Measurements from ENCODE around the gene STAT2. TPM values are rescaled to one million over a fixed set of nuclear protein-coding genes. Genes with fewer than 3 reads are reported as not detected.
"Not testable (repeated sequence)": the region's sequence is repeated elsewhere in the genome, so short reads cannot be mapped to it uniquely, and the experiment has no call there.

The STAT2 gene
- 20.3 TPM for polyA plus RNA-seq (2013, experiment 1 of 2)
- polyA plus RNA-seq (2013, experiment 2 of 2): 21.0 TPM

DNA sequence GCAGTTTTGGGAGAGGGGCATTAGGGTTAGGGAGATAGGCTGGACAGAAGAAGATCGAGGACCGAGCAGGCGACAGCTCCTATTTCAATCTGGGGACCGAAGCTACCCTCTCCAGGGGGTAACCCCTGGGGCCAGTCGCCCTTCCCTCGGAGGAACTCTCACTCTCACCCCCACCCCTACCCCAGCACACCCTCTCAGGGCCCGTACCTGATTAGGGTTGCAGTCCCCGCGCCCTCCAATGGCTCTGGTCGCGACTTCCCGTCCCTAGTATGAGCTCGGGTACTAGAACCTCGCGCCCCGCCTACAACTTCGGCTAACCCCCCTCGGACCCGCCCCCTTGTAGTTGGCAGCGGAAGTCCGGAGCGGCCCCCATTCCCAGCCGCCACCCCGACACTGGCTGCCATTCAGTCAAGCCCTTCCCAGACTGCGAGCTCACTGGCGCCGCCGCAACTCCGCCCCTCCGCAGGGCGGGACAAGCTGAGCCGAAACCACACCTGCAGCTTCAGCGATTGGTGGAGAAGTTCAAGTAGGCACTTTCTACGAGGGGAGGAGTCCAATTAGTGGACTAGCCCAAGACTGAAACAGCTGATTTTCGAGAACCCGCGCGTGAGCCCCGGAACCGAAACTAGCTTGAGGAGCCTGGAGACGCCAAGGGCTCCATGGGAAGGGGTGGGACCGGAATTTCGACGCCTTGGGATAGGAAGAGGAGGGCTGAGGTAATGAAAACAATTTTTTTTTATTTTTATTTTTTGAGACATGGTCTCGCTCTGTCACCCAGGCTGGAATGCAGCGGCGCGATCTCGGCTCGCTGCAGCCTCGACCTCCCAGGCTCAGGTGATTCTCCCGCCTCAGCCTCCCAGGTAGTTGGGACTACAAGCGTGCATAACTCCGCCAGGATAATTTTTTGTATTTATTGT, at the start of gene STAT2:
TSS of gene STAT2 (minus strand) at position 257 of the 917 bp plus-strand sequence. CDS start 3,536 bp downstream, outside the sequence.
- Histone ChIP-seq H3K27ac (ENCODE audit: low read depth, low read length) (peak within 1 kb of the TSS; percentile 78; the same call in 1 of the 2 replicates), H3K4me3 (ENCODE audit: low read length) (peak within 1 kb of the TSS; percentile 87), H3K9ac (ENCODE audit: low read depth, low read length) (peak within 1 kb of the TSS; percentile 76), H3K27me3 (ENCODE audit: insufficient read depth, low read length) (peaks cover 3% of the 10 kb centered on the region; the same call in 1 of the 2 replicates), H3K9me3 (ENCODE audit: insufficient read depth, low read depth, low read length) (no peaks in the 10 kb centered on the region), H3K4me1 (ENCODE audit: insufficient read depth, low read length) (no peaks in the 10 kb centered on the region), H3K36me3 (ENCODE audit: insufficient read depth, low read length) (peaks cover 13% of the 10 kb centered on the region)
- under 1% methylated on average over 54 of the region's 54 CpGs for WGBS

- Histone ChIP-seq H3K36me3 (ENCODE audit: insufficient read depth, low read length) (peaks cover 5% of the 10 kb centered on the region), H3K4me1 (ENCODE audit: insufficient read depth, low read length) (no peaks in the 10 kb centered on the region), H3K27ac (ENCODE audit: low read depth, low read length) (no peak overlapping the region), H3K9ac (ENCODE audit: low read depth, low read length) (no peak overlapping the region), H3K9me3 (ENCODE audit: insufficient read depth, low read depth, low read length) (no peaks in the 10 kb centered on the region), H3K27me3 (ENCODE audit: insufficient read depth, low read length) (no peaks in the 10 kb centered on the region), H3K4me3 (ENCODE audit: low read length) (no peak overlapping the region)
- 93% methylated on average over 4 of the region's 5 CpGs for WGBS
Observed at GRCh38 chr12:56408799-56409417, 49.0 kb upstream of the STAT2 start.

DNA sequence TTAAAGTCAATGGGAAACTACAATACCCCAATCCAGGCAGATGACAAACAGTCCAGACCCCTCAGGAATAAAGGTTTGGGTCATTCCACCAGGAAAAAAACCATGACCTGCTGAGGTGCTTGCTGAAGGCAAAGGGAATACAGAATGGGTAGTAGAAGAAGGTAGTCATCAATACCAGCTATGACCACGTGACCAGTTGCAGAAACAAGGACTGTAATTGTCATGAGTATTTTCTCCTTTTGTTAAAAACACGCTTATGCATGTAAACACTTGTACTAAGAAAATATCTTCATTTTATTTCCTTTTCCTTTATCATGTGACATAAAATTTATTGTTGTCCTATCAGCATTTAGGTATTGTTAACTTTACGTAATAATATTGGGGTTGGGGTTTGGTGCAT, 44.3 kb upstream of the STAT2 start:
- WGBS: 99% methylated on average over 2 of the region's 3 CpGs
- H3K4me3 ChIP-seq (ENCODE audit: low read length); H3K36me3 ChIP-seq (ENCODE audit: insufficient read depth, low read length); H3K4me1 ChIP-seq (ENCODE audit: insufficient read depth, low read length); H3K27ac ChIP-seq (ENCODE audit: low read depth, low read length); H3K9me3 ChIP-seq (ENCODE audit: insufficient read depth, low read depth, low read length); H3K9ac ChIP-seq (ENCODE audit: low read depth, low read length); H3K27me3 ChIP-seq (ENCODE audit: insufficient read depth, low read length): not testable (repeated sequence)

DNA sequence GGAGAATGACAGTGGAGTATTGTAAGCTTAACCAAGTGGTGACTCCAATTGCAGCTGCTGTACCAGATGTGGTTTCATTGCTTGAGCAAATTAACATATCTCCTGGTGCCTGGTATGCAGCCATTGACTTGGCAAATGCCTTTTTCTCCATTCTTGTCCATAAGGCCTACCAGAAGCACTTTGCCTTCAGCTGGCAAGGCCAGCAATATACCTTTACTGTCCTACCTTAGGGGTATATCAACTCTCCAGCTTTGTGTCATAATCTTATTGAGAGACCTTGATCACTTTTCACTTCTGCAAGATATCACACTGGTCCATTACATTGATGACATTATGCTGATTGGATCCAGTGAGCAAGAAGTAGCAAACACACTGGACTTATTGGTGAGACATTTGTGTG, 41.7 kb upstream of the STAT2 start:
- H3K36me3 ChIP-seq (ENCODE audit: insufficient read depth, low read length); H3K27ac ChIP-seq (ENCODE audit: low read depth, low read length); H3K4me3 ChIP-seq (ENCODE audit: low read length): not testable (repeated sequence)

DNA sequence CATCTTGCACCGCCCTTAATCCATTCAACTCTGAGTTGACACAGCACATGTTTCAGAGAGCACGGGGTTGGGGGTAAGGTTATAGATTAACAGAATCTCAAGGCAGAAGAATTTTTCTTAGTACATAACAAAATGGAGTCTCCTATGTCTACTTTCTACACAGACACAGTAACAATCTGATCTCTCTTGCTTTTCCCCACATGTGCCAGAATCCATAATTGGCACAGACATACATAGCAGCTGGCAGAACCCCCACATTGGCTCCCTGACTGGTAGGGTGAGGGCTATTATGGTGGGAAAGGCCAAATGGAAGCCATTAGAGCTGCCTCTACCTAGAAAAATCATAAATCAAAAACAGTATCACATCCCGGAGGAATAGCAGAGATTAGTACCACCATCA, 41.2 kb upstream of the STAT2 start:
- WGBS: 97% methylated on average over 1 of the region's 3 CpGs
- H3K4me1 ChIP-seq (ENCODE audit: insufficient read depth, low read length); H3K4me3 ChIP-seq (ENCODE audit: low read length); H3K36me3 ChIP-seq (ENCODE audit: insufficient read depth, low read length); H3K27ac ChIP-seq (ENCODE audit: low read depth, low read length); H3K9ac ChIP-seq (ENCODE audit: low read depth, low read length); H3K9me3 ChIP-seq (ENCODE audit: insufficient read depth, low read depth, low read length); H3K27me3 ChIP-seq (ENCODE audit: insufficient read depth, low read length): not testable (repeated sequence)

More for the DNA sequence above, 41.7 kb upstream of the STAT2 start:
- H3K9me3 ChIP-seq (ENCODE audit: insufficient read depth, low read depth, low read length); H3K9ac ChIP-seq (ENCODE audit: low read depth, low read length); H3K27me3 ChIP-seq (ENCODE audit: insufficient read depth, low read length); H3K4me1 ChIP-seq (ENCODE audit: insufficient read depth, low read length): not testable (repeated sequence)

- not testable (repeated sequence) for H3K9me3 ChIP-seq (ENCODE audit: insufficient read depth, low read depth, low read length); H3K4me1 ChIP-seq (ENCODE audit: insufficient read depth, low read length); H3K36me3 ChIP-seq (ENCODE audit: insufficient read depth, low read length); H3K4me3 ChIP-seq (ENCODE audit: low read length); H3K27ac ChIP-seq (ENCODE audit: low read depth, low read length); H3K27me3 ChIP-seq (ENCODE audit: insufficient read depth, low read length); H3K9ac ChIP-seq (ENCODE audit: low read depth, low read length)
- WGBS: 93% methylated on average over 3 of the region's 3 CpGs
Observed at GRCh38 chr12:56399466-56399865, 39.6 kb upstream of the STAT2 start.

- H3K27me3 ChIP-seq (ENCODE audit: insufficient read depth, low read length): no peaks in the 10 kb centered on the region
- H3K27ac ChIP-seq (ENCODE audit: low read depth, low read length): no peak overlapping the region
- H3K9me3 ChIP-seq (ENCODE audit: insufficient read depth, low read depth, low read length): peaks cover 3% of the 10 kb centered on the region; the same call in 1 of the 2 replicates
- no peaks in the 10 kb centered on the region for H3K4me1 ChIP-seq (ENCODE audit: insufficient read depth, low read length)
- no peaks in the 10 kb centered on the region for H3K36me3 ChIP-seq (ENCODE audit: insufficient read depth, low read length)
- no peak overlapping the region for H3K4me3 ChIP-seq (ENCODE audit: low read length)
- H3K9ac ChIP-seq (ENCODE audit: low read depth, low read length): no peak overlapping the region
Observed at GRCh38 chr12:56398324-56398723, 38.4 kb upstream of the STAT2 start.

DNA sequence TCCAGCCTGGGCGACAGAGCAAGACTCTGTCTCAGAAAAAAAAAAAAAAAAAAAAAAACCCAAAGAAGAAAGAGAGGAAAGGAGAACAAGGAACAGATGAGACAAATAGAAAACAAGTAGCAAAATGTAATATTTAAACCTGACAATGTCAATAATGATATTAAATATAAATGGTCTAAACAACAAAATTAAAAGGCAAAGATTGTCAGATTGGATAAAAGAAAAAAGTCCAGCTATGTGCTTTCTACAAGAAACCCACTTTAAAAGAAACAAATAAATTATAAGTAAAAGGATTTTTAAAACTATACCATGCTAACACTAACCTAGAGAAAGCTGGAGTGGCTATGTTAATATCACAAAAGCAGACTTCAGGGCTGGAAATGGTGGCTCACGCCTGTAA, 32.4 kb upstream of the STAT2 start:
- H3K4me3 ChIP-seq (ENCODE audit: low read length): no peak overlapping the region
- H3K36me3 ChIP-seq (ENCODE audit: insufficient read depth, low read length): no peaks in the 10 kb centered on the region
- no peak overlapping the region for H3K9ac ChIP-seq (ENCODE audit: low read depth, low read length)
- peaks cover 4% of the 10 kb centered on the region; the same call in 1 of the 2 replicates for H3K9me3 ChIP-seq (ENCODE audit: insufficient read depth, low read depth, low read length)
- peaks cover 3% of the 10 kb centered on the region for H3K4me1 ChIP-seq (ENCODE audit: insufficient read depth, low read length)
- H3K27me3 ChIP-seq (ENCODE audit: insufficient read depth, low read length): no peaks in the 10 kb centered on the region
- 92% methylated on average over 1 of the region's 2 CpGs for WGBS
- H3K27ac ChIP-seq (ENCODE audit: low read depth, low read length): no peak overlapping the region

DNA sequence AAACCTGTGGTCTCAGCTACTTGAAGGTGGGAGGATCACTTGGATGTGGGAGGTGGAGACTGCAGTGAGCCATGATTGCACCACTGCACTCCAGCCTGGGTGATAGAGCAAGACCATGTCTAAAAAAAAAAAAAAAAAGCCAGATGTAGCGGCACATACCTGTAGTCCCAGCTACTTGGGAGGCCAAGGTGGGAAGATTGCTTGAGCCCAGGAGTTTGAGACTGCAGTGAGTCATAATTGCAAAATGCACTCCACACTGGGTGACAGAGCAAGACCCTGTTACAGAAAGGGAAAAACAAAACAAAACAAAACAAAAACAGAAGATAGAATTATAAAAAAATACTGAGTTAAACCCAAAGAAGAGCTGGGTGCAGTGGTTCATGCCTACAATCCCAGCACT, 31.8 kb upstream of the STAT2 start:
- Histone ChIP-seq H3K27ac (ENCODE audit: low read depth, low read length) (no peak overlapping the region), H3K4me3 (ENCODE audit: low read length) (no peak overlapping the region), H3K36me3 (ENCODE audit: insufficient read depth, low read length) (no peaks in the 10 kb centered on the region), H3K9me3 (ENCODE audit: insufficient read depth, low read depth, low read length) (peaks cover 4% of the 10 kb centered on the region; the same call in 1 of the 2 replicates), H3K4me1 (ENCODE audit: insufficient read depth, low read length) (peaks cover 8% of the 10 kb centered on the region), H3K9ac (ENCODE audit: low read depth, low read length) (no peak overlapping the region), H3K27me3 (ENCODE audit: insufficient read depth, low read length) (no peaks in the 10 kb centered on the region)
- WGBS: 100% methylated on average over 1 of the region's 1 CpG

- H3K36me3 ChIP-seq (ENCODE audit: insufficient read depth, low read length): no peaks in the 10 kb centered on the region
- H3K9me3 ChIP-seq (ENCODE audit: insufficient read depth, low read depth, low read length): peaks cover 4% of the 10 kb centered on the region; the same call in 1 of the 2 replicates
- no peak overlapping the region for H3K9ac ChIP-seq (ENCODE audit: low read depth, low read length)
- no peak overlapping the region for H3K4me3 ChIP-seq (ENCODE audit: low read length)
- no peaks in the 10 kb centered on the region for H3K27me3 ChIP-seq (ENCODE audit: insufficient read depth, low read length)
- peaks cover 8% of the 10 kb centered on the region for H3K4me1 ChIP-seq (ENCODE audit: insufficient read depth, low read length)
- WGBS: 86% methylated on average over 5 of the region's 5 CpGs
- H3K27ac ChIP-seq (ENCODE audit: low read depth, low read length): no peak overlapping the region
Observed at GRCh38 chr12:56389412-56389811, 29.5 kb upstream of the STAT2 start.

GRCh38 chr12:56387152-56387736, 27.3 kb upstream of the STAT2 start:
- Histone ChIP-seq H3K4me1 (ENCODE audit: insufficient read depth, low read length) (peaks cover 8% of the 10 kb centered on the region), H3K36me3 (ENCODE audit: insufficient read depth, low read length) (no peaks in the 10 kb centered on the region), H3K9ac (ENCODE audit: low read depth, low read length) (peak overlapping the region; percentile 7; the same call in 1 of the 2 replicates), H3K27me3 (ENCODE audit: insufficient read depth, low read length) (no peaks in the 10 kb centered on the region), H3K9me3 (ENCODE audit: insufficient read depth, low read depth, low read length) (peaks cover under 1% of the 10 kb centered on the region; the same call in 1 of the 2 replicates), H3K4me3 (ENCODE audit: low read length) (no peak overlapping the region), H3K27ac (ENCODE audit: low read depth, low read length) (no peak overlapping the region)
- WGBS: 42% methylated on average over 6 of the region's 7 CpGs
